Prostate gland (tissue), 2 donors: ENCODE data around the gene SPOCK1.

Source experiments
- POLR2A ChIP-seq: fragments of 450-650 bp; IDR thresholded peaks from one replicate; pipeline ENCODE4 v1.6.1; 2016; ENCODE audit warnings: antibody characterized with exemption, mild to moderate bottlenecking
- TF ChIP-seq, protein P1 (sequence below), 4 experiments: fragments of 200-600 bp in 2 of 4; fragments of 450-650 bp in 2 of 4; sonication (generic) in 2 of 4; IDR thresholded peaks; 1 replicate in 3 of 4; 2 replicates in 1 of 4; pipeline ENCODE4 v1.5.1; 2016 to 2019; ENCODE audit warnings: antibody characterized with exemption in 4 of 4, mild to moderate bottlenecking in 2 of 4, moderate library complexity in 2 of 4

DNA sequence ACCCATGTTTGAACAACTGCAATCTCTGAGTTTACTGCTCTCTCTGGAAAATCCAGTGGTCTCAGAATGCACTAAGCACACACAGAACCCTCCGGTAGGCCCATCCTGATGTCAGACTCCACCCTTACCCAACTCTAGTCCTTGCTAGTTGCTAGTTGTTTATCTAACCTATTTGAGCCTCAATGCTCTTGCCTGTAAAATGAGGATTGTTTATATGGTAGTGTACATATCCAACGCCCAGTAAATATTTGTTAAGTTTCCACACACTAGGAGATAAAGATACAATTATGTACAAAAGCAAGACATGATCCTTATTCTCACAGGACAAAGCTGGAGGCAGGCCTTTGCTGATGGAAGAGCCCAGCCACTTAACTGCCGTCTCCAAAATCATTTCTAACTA, 192.2 kb downstream of the SPOCK1 start:
- no peak for TF ChIP-seq POLR2A
- TF ChIP-seq, protein P1, sequence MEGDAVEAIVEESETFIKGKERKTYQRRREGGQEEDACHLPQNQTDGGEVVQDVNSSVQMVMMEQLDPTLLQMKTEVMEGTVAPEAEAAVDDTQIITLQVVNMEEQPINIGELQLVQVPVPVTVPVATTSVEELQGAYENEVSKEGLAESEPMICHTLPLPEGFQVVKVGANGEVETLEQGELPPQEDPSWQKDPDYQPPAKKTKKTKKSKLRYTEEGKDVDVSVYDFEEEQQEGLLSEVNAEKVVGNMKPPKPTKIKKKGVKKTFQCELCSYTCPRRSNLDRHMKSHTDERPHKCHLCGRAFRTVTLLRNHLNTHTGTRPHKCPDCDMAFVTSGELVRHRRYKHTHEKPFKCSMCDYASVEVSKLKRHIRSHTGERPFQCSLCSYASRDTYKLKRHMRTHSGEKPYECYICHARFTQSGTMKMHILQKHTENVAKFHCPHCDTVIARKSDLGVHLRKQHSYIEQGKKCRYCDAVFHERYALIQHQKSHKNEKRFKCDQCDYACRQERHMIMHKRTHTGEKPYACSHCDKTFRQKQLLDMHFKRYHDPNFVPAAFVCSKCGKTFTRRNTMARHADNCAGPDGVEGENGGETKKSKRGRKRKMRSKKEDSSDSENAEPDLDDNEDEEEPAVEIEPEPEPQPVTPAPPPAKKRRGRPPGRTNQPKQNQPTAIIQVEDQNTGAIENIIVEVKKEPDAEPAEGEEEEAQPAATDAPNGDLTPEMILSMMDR (IDR thresholded peaks at IDR 0.05): no peak
